GM18867 (cell line): ENCODE data around the gene GPC6.
"Not testable (repeated sequence)": the region's sequence is repeated elsewhere in the genome, so short reads cannot be mapped to it uniquely, and the experiment has no call there.

Experiments
- ATAC-seq: cut with Tn5 transposase; IDR thresholded peaks from one replicate; pipeline ENCODE4 v1.9.1; 2021; ENCODE audit warnings: mild to moderate bottlenecking, moderate library complexity; ENCODE audit not compliant: unreplicated experiment

The GPC6 gene

DNA sequence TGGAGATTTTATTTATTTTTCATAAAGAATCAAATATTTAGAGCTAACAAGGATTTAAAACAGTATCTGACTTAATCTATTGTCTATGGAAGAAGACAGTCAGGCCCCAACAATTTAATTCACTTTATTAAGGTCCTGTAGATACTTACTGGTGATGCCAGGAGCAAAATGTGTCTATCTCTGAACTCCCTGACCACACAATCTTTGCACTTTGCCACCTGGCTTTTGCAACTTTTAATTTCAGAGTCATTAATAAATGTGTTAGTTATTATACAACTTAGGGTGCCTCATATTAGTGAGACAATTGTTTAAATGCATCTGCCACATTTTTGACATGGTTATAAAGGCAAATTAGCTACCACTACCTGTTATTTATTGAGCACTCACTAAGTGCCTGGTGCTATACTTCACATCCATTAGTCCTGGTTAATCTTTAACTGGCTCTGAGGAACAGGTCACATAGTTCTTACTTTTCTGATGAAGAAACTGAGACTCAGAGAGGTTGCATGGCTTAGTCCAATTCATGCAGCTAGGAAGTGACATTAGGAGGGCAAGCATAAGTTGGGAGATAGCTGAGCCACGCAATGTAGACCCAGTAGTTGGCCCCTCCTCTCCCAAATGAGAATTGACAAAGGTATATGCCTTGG, 955.0 kb downstream of the GPC6 start:
- no peak for ATAC-seq

DNA sequence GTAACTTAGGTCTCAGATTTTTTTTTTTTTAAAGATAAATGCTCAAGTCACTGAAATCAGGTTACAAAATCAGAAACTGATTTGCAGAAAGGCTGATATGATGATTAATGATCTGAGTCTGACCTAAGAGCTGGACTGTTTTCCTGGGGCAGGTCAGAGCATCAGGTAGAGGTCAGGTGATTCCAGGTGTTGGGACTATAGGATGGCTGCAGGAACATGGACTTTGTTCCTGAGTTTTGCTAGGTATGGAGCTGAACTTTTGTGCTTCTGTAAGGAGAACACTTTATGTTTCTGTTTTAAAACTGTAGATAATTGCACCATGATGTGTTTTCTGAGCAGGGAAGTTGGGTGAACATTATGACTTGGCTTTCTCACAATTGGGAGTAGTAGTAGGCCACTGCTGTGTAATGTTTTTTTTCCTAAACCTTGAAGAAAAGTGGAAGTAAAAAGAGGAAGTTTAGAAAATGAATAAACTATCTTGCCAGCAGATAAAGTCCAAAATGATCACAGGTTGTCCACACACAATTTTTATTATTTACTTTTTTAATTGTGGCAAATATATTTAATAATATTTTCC, 955.7 kb downstream of the GPC6 start:
- ATAC-seq, result no peak

- ATAC-seq, result no peak
Observed at GRCh38 chr13:94186470-94186869, 959.9 kb downstream of the GPC6 start.

DNA sequence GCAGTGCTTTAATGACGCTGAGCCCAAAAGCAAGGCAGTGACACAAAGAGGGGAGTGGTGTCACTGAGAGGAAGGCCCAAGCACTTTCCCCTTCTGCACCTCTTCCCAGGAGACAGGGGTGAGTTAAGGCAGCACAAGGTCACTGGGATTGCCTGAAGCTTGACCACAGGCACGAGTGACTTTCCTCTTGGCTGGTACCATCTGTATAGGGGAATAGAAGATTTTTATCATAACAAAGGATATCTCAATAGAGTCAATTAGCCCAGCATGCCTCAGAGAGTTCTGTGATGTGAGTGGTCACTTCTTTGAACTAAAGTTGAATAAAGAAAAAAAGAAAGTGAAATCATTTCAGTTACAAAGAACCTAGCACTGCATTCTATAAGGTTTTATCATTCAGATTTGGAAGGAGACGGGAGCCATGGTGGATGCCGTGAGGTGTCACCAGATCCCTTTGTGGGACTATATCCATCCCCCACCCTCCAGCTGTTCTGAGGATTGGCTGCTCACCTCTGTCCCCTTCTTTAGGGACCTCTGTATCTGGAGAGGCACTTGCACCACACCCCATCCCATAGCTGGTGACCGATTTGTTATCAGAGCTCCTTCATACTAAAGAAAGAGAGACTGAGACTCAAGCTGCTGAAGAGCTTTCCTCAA, 961.7 kb downstream of the GPC6 start:
- ATAC-seq, result no peak

GRCh38 chr13:94192431-94192975, 965.9 kb downstream of the GPC6 start:
- peak; percentile 58 for ATAC-seq

GRCh38 chr13:94195715-94196114, 969.1 kb downstream of the GPC6 start:
- ATAC-seq, result no peak

DNA sequence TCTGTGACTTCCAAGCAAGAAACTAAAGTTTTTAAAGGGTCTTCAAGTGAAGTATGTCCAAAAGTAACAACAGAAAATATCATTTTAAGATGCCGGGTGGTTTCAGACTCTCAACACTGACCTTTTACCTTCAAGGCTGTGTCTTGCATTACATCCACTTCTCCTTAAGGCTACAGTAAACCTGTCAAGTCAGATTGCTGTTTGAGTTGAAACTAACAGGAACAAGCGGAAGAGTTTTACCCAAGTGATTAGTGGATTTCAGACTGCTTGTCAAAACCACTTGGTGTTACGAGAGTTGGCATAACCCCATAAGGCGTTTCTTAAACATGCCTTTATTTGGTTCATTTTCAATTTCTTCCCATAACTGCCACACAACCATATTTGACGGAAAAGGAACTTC, 969.8 kb downstream of the GPC6 start:
- ATAC-seq, result no peak

- no peak for ATAC-seq
Observed at GRCh38 chr13:94198681-94199080, 972.1 kb downstream of the GPC6 start.

GRCh38 chr13:94199135-94199534, 972.5 kb downstream of the GPC6 start:
- no peak for ATAC-seq

- ATAC-seq, result no peak
Observed at GRCh38 chr13:94201022-94201421, 974.4 kb downstream of the GPC6 start.

GRCh38 chr13:94204163-94204562, 977.6 kb downstream of the GPC6 start:
- ATAC-seq, result no peak

- ATAC-seq, result no peak
Observed at GRCh38 chr13:94204946-94205345, 978.3 kb downstream of the GPC6 start.

DNA sequence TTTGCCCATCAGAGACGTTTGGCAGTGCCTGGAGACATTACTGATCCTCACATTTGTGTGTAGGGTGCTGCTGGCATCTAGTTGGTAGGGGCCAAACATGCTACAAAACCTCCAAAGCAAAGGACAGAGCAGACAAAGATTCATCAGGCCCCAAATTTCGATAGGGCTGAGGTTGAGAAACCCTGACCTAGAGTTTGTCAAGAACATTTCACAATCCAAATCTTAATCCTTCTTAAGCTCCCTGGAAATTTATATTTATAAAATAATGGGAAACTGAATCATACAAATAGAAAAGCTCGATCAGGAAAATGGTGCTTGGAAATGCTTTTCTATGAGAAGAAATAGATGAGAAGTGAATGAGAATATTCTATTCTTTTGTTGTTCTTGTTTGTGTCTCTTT, 979.3 kb downstream of the GPC6 start:
- no peak for ATAC-seq

DNA sequence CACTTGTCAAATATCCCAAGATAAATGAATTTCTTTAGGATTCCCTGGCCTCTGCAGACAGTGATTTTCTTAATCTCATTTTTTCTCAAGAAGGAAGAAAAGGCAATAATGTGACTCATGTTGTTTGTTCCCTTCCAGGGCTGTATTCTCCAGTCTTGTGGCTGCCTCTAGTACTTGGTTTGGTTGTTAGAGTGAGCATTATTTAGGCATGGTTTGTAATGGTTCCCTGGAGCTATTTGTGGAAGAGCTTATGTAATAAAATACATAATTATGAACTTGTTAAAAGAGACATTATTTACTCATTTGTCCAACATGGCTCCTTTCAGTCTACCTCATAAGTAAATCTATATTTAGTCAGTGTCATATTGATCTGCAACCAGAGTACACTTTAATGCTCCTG, 982.5 kb downstream of the GPC6 start:
- ATAC-seq, result no peak

DNA sequence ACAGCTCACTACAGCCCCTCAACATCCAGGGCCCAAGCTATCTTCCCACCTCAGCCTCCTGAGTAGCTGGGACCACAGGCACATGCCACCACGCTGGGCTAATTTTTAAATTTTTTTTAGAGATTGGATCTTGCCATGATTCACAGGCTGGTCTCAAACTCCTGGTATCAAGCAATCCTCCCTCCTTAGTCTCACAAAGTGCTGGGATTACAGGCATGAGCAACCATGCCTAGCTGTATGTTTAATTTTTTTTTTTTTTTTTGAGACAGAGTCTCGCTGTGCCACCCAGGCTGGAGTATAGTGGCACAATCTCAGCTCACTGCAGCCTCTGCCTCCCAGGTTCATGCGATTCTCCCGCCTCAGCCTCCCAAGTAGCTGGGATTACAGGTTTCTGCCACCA, 983.3 kb downstream of the GPC6 start:
- ATAC-seq, result not testable (repeated sequence)

- peak; percentile 53 for ATAC-seq
Observed at GRCh38 chr13:94210816-94211215, 984.2 kb downstream of the GPC6 start.

DNA sequence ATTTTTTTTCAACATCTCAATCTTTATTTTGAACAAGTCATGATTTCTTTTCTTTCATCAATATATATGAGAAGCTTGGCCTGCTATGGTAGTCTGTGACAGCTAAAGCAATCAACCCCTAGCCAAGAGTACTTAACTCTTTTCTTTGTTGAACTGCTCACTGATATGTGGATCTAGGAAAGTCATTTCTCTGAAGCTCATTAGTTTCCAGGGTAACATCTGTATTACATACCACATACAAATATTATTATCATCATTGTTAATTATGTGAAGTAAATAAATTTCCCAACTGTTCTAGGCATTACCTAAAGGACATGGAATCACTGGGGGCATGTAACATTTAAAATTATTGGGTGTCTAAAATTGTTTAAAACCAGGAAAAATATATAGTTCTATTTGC, 985.6 kb downstream of the GPC6 start:
- ATAC-seq, result no peak

DNA sequence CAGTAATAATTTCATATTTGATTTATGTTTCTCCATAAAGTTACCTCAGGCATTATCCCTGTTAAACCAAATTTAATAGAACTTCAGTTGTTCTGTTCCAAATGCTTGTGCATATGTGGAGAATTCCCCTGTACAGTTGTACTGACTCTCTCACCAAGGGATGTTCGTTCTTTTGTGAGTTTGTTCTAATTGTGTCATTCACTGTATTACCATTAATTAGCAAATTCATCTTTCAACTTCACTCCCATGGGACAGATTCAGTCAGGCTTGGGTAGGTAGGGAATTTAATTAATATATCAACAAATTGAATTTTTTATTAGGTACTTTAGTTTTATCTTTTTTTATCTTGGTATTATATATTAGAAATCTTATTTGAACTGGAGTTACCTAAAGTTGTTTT, 987.5 kb downstream of the GPC6 start:
- ATAC-seq, result no peak

DNA sequence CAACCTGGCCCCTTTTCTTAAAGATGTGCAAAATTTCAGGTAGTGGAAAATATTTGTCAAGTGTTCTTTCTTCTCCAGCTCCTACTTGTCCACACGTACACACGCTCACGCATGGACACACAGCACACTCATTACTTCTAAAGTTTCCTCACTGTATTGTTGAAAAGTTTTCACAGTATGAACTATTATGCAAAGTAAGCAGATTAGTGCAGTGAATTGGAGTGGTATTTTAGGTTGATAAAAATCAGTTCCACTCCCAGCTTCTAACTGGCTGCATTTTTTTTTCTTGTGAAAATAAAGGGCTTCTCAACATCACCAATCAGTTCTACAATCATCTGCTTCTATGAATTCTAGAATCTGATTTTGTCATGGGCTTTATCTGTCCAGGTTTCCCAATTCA, 988.4 kb downstream of the GPC6 start:
- ATAC-seq, result no peak

GRCh38 chr13:94216476-94216875, 989.9 kb downstream of the GPC6 start:
- ATAC-seq, result no peak

GRCh38 chr13:94217370-94217769, 990.8 kb downstream of the GPC6 start:
- ATAC-seq, result no peak

- ATAC-seq, result no peak
Observed at GRCh38 chr13:94218537-94218936, 991.9 kb downstream of the GPC6 start.
